Stimulated activated CD8-positive, alpha-beta memory T cell treated with anti-CD3 and anti-CD28 coated beads, Interleukin-2, amount 100 ng/mL, for 1 hour (primary cell): ENCODE results near the gene RASGRP2.

Experiments used
- DNase-seq, 2 donors: peaks; one replicate each; pipeline ENCODE4 v3.0.0-alpha.2; 2020; ENCODE audit warnings: low read depth in 2 of 2

Gene RASGRP2

GRCh38 chr11:64755681-64756361 lies 11.9 kb upstream of the RASGRP2 start:
- no peak for DNase-seq

- DNase-seq, result no peak
These were observed 11.1 kb upstream of the RASGRP2 start for GRCh38 chr11:64754919-64755662.

GRCh38 chr11:64754124-64754918 lies 10.4 kb upstream of the RASGRP2 start:
- no peak for DNase-seq

- DNase-seq, result no peak
These were observed 9.6 kb upstream of the RASGRP2 start for GRCh38 chr11:64753380-64754123.

GRCh38 chr11:64753019-64753379 lies 9.1 kb upstream of the RASGRP2 start:
- DNase-seq, result no peak

- DNase-seq, result no peak
These were observed 8.4 kb upstream of the RASGRP2 start for GRCh38 chr11:64752175-64752970.

- no peak for DNase-seq
These were observed 7.6 kb upstream of the RASGRP2 start for GRCh38 chr11:64751580-64751979.

- DNase-seq, result no peak
These were observed 7.2 kb upstream of the RASGRP2 start for GRCh38 chr11:64751136-64751535.

- DNase-seq, result no peak
These were observed 6.6 kb upstream of the RASGRP2 start for GRCh38 chr11:64750361-64751054.

- DNase-seq, result no peak
These were observed 4.2 kb upstream of the RASGRP2 start for GRCh38 chr11:64747961-64748665.

GRCh38 chr11:64746486-64746885 lies 2.5 kb upstream of the RASGRP2 start:
- DNase-seq, result no peak

GRCh38 chr11:64745521-64746328 lies 1.8 kb upstream of the RASGRP2 start:
- peak; percentile 59 to 67 for DNase-seq

GRCh38 chr11:64745189-64745520 lies 1.2 kb upstream of the RASGRP2 start:
- peak; percentile 46 to 65 for DNase-seq

- DNase-seq, result no peak
These were observed 724 bp upstream of the RASGRP2 start for GRCh38 chr11:64744544-64745188.

- DNase-seq, result peak; percentile 60 to 66
These were observed 902 bp downstream of the RASGRP2 start for GRCh38 chr11:64742889-64743590.

- DNase-seq, result no peak
These were observed 1.7 kb downstream of the RASGRP2 start for GRCh38 chr11:64742087-64742888.
